ENCODE data around the gene TBC1D9B.
"Not testable (repeated sequence)": the region's sequence is repeated elsewhere in the genome, so short reads cannot be mapped to it uniquely, and the experiment has no call there.

Gene TBC1D9B

GRCh38 chr5:179883163-179883562 lies 24.5 kb downstream of the TBC1D9B start:
- DNase-seq: no peak

GRCh38 chr5:179882338-179882737 lies 25.4 kb downstream of the TBC1D9B start:
- no peak for DNase-seq

- no peak for DNase-seq
These were observed 26.7 kb downstream of the TBC1D9B start for GRCh38 chr5:179880848-179881590.

GRCh38 chr5:179880066-179880650 lies 27.5 kb downstream of the TBC1D9B start:
- no peak for DNase-seq

GRCh38 chr5:179879690-179880010 lies 28.0 kb downstream of the TBC1D9B start:
- DNase-seq: no peak

GRCh38 chr5:179879003-179879689 lies 28.6 kb downstream of the TBC1D9B start:
- DNase-seq: no peak

GRCh38 chr5:179878222-179879002 lies 29.3 kb downstream of the TBC1D9B start:
- no peak for DNase-seq

GRCh38 chr5:179876610-179876952 lies 31.1 kb downstream of the TBC1D9B start:
- DNase-seq: no peak

GRCh38 chr5:179875741-179876609 lies 31.7 kb downstream of the TBC1D9B start:
- no peak for DNase-seq

- DNase-seq: no peak
These were observed 33.0 kb downstream of the TBC1D9B start for GRCh38 chr5:179874536-179875292.

- DNase-seq: no peak
These were observed 33.6 kb downstream of the TBC1D9B start for GRCh38 chr5:179874136-179874535.

GRCh38 chr5:179873588-179874110 lies 34.0 kb downstream of the TBC1D9B start:
- no peak for DNase-seq

GRCh38 chr5:179872828-179873575 lies 34.7 kb downstream of the TBC1D9B start:
- no peak for DNase-seq

- DNase-seq: no peak
These were observed 35.5 kb downstream of the TBC1D9B start for GRCh38 chr5:179872055-179872827.

- DNase-seq: not testable (repeated sequence)
These were observed 36.2 kb downstream of the TBC1D9B start for GRCh38 chr5:179871533-179871932.

GRCh38 chr5:179870952-179871351 lies 36.7 kb downstream of the TBC1D9B start:
- no peak for DNase-seq

GRCh38 chr5:179870403-179870903 lies 37.2 kb downstream of the TBC1D9B start:
- peak; percentile 25 for DNase-seq

- no peak for DNase-seq
These were observed 37.9 kb downstream of the TBC1D9B start for GRCh38 chr5:179869641-179870402.

GRCh38 chr5:179869101-179869500 lies 38.6 kb downstream of the TBC1D9B start:
- no peak for DNase-seq
